ENCODE data around the gene PAX8.
A peak's percentile ranks its signal among the peaks of the same experiment; 100 is the strongest.

PAX8 gene

DNA sequence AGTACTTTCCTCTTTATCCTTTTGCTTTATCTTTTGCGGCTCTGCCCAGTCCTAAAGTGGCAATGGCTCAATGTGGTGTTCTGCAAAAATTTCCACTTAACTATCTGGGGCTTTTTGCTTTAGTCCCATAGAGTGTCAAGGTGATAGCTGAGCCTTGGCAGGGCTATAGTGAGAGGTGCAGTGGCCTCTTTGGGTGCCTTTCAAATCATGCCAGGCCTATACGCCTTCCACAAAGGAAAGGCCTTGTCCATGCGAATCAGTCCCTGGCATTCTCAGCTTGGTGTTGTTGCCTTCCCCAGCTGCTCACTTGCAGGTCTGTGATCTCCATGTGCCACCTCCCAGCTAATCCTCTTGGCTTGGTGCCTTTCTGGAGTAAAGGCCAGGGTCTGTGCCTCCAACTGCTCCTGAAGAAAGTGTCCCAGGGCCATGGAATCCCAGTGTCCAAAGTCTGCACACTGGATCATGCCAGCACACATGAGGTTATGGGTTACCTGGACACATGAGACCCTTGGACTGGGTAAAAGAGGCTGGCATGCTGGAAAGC, 26.6 kb downstream of the PAX8 start:
- no peak overlapping the region for H3K27ac ChIP-seq
- TF ChIP-seq ZFX (IDR thresholded peaks at IDR 0.05; ENCODE audit: borderline replicate concordance) (no peak), CTCF (IDR thresholded peaks at IDR 0.05) (no peak)

GRCh38 chr2:113251118-113251517, 27.6 kb downstream of the PAX8 start:
- no peak overlapping the region for H3K27ac ChIP-seq
- TF ChIP-seq ZFX (IDR thresholded peaks at IDR 0.05; ENCODE audit: borderline replicate concordance) (no peak), CTCF (IDR thresholded peaks at IDR 0.05) (no peak)

DNA sequence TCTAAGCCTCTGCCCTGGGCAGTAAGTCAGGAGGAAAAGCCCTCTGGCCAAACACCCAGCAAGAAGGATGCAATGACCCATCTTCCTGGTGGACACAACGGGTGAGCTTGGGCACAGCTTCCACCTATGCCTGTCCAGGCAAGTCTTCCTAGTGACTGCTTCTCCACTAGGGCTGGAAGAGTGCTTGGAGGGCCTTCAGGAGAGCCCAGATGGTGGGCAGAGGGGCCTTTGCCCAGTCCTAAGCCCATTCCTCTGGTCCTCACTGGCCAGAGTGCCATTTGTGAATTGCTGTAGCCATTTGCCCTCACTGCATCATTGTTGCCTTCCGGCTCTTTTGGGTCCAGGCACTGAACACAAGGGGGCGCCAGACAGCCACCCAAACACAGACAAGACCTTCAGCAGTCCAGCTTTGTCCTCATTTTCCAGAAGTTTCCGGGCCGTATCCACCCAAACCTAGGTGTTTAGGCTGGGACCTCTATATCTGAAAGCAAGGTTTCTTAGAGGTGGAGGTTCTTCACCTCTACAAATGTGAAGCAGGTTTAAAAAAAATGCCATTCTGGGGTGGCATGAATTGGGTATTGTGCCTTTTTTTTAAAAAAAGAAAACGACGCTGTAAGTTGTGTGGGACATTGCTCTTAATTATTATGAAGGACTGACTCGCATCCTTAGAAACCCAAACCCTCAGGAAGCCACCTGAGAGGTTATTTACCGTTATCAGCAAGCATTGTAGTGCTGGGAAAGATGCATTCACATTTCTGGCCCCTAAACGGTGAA, 29.5 kb downstream of the PAX8 start:
- no peak for TF ChIP-seq ZFX (IDR thresholded peaks at IDR 0.05; ENCODE audit: borderline replicate concordance)
- peak; percentile 91 for TF ChIP-seq CTCF (IDR thresholded peaks at IDR 0.05)
- H3K27ac ChIP-seq, result no peak overlapping the region

DNA sequence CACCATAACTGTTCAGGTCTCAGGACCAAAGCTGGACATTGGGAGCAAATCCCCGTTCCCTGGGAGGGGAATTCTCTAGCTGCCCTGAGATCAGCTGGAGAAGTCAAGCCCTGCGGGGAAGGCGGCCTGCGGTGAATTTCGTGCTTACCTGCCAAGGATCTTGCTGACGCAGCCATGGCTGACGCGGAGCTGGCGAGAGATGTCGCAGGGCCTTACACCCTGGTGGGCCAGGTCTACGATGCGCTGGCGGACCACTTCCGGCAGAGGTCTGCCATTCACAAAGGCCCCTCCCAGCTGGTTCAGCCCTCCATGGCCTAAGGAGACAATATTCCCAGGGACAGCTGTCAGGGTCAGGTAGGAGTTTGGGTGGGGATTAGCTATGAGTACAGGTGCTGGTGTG, 32.1 kb downstream of the PAX8 start:
- no peak overlapping the region for H3K27ac ChIP-seq
- TF ChIP-seq ZFX (IDR thresholded peaks at IDR 0.05; ENCODE audit: borderline replicate concordance), result no peak
- TF ChIP-seq CTCF (IDR thresholded peaks at IDR 0.05), result no peak

GRCh38 chr2:113245276-113245711, 33.4 kb downstream of the PAX8 start:
- H3K27ac ChIP-seq, result no peak overlapping the region
- TF ChIP-seq ZFX (IDR thresholded peaks at IDR 0.05; ENCODE audit: borderline replicate concordance) (no peak), CTCF (IDR thresholded peaks at IDR 0.05) (no peak)

GRCh38 chr2:113242327-113242726, 36.4 kb downstream of the PAX8 start:
- no peak overlapping the region for H3K27ac ChIP-seq
- TF ChIP-seq ZFX (IDR thresholded peaks at IDR 0.05; ENCODE audit: borderline replicate concordance) (no peak), CTCF (IDR thresholded peaks at IDR 0.05) (no peak)

Data from 22Rv1 (cell line).